H9 (cell line): Measurements from ENCODE around the gene GPR151. TPM values are rescaled to one million over a fixed set of nuclear protein-coding genes. Genes with fewer than 3 reads are reported as not detected.

Experiments
- DNase-seq: peaks from one replicate; pipeline ENCODE4 v3.0.0-alpha.2; 2017
- H2AFZ ChIP-seq: one replicate; pipeline ENCODE4 v1.6.1; 2013; ENCODE audit warnings: mild to moderate bottlenecking, low read length, control low read depth, moderate library complexity
- H2AK5ac ChIP-seq: 2 replicates; pipeline ENCODE4 v1.6.1; 2013; ENCODE audit warnings: low read length, control low read depth, mixed read lengths; ENCODE audit not compliant: insufficient read length
- H2BK120ac ChIP-seq: one replicate; pipeline ENCODE4 v1.6.1; 2013; ENCODE audit warnings: low read depth, mild to moderate bottlenecking, low read length, control low read depth, inconsistent platforms; ENCODE audit not compliant: poor library complexity, severe bottlenecking
- H2BK12ac ChIP-seq: 2 replicates; pipeline ENCODE4 v1.6.1; 2013; ENCODE audit warnings: low read length, control low read depth, mixed read lengths, low read depth; ENCODE audit not compliant: insufficient read length
- H2BK15ac ChIP-seq: 2 replicates; pipeline ENCODE4 v1.6.1; 2013; ENCODE audit warnings: low read depth, low read length, control low read depth
- H2BK20ac ChIP-seq: one replicate; pipeline ENCODE4 v1.6.1; 2013; ENCODE audit warnings: low read depth, mild to moderate bottlenecking, low read length, control low read depth, inconsistent platforms; ENCODE audit not compliant: poor library complexity, severe bottlenecking
- H2BK5ac ChIP-seq: 2 replicates; pipeline ENCODE4 v1.6.1; 2013; ENCODE audit warnings: low read length, control low read depth, mixed read lengths; ENCODE audit not compliant: insufficient read length
- H3K14ac ChIP-seq: 2 replicates; pipeline ENCODE4 v1.6.1; 2013; ENCODE audit warnings: low read length, control low read depth; ENCODE audit not compliant: insufficient read depth
- H3K18ac ChIP-seq: 2 replicates; pipeline ENCODE4 v1.6.1; 2013; ENCODE audit warnings: low read depth, mild to moderate bottlenecking, mixed read lengths, low read length, control low read depth; ENCODE audit not compliant: insufficient read length
- H3K23ac ChIP-seq: 2 replicates; pipeline ENCODE4 v1.6.1; 2013; ENCODE audit warnings: low read length, control low read depth, mixed read lengths, low read depth; ENCODE audit not compliant: insufficient read length
- H3K23me2 ChIP-seq: 2 replicates; pipeline ENCODE4 v1.6.1; 2013; ENCODE audit warnings: low read depth, mild to moderate bottlenecking, mixed read lengths, low read length, control low read depth; ENCODE audit not compliant: insufficient read length, poor library complexity, severe bottlenecking
- H3K27ac ChIP-seq: 2 replicates; pipeline ENCODE4 v1.5.1; 2013; ENCODE audit warnings: low read length, control low read depth, mixed read lengths, low read depth; ENCODE audit not compliant: insufficient read length
- H3K27me3 ChIP-seq: 2 replicates; pipeline ENCODE4 v1.6.1; 2013; ENCODE audit warnings: low read length, control low read depth, inconsistent platforms; ENCODE audit not compliant: insufficient read depth
- H3K4ac ChIP-seq: 2 replicates; pipeline ENCODE4 v1.6.1; 2013; ENCODE audit warnings: low read depth, mild to moderate bottlenecking, control low read depth, inconsistent platforms, low read length, moderate library complexity
- H3K4me1 ChIP-seq: 2 replicates; pipeline ENCODE4 v1.6.1; 2013; ENCODE audit warnings: low read length, control low read depth, inconsistent platforms; ENCODE audit not compliant: insufficient read depth
- H3K4me2 ChIP-seq: 2 replicates; pipeline ENCODE4 v1.6.1; 2013; ENCODE audit warnings: low read length, control low read depth, mixed read lengths; ENCODE audit not compliant: insufficient read length, insufficient read depth
- H3K56ac ChIP-seq: 2 replicates; pipeline ENCODE4 v1.6.1; 2013; ENCODE audit warnings: low read depth, mild to moderate bottlenecking, mixed read lengths, low read length, control low read depth; ENCODE audit not compliant: insufficient read length
- H3K79me1 ChIP-seq: 2 replicates; pipeline ENCODE4 v1.6.1; 2013; ENCODE audit warnings: low read depth, mild to moderate bottlenecking, moderate library complexity, low read length, control low read depth, inconsistent platforms; ENCODE audit not compliant: insufficient read depth, poor library complexity, severe bottlenecking
- H3K79me2 ChIP-seq: 2 replicates; pipeline ENCODE4 v1.6.1; 2013; ENCODE audit warnings: low read length, control low read depth, inconsistent platforms; ENCODE audit not compliant: insufficient read depth
- H3K9ac ChIP-seq: 2 replicates; pipeline ENCODE4 v1.6.1; 2013; ENCODE audit warnings: low read length, control low read depth, mixed read lengths; ENCODE audit not compliant: insufficient read length; ENCODE audit errors: extremely low read depth
- H3K9me3 ChIP-seq: one replicate; pipeline ENCODE4 v1.6.1; 2013; ENCODE audit warnings: low read depth, low read length, inconsistent platforms; ENCODE audit not compliant: control insufficient read depth
- H3T11ph ChIP-seq: one replicate; pipeline ENCODE4 v1.6.1; 2013; ENCODE audit warnings: mild to moderate bottlenecking, low read length, control low read depth, inconsistent platforms
- H4K20me1 ChIP-seq: one replicate; pipeline ENCODE4 v1.6.1; 2013; ENCODE audit not compliant: control insufficient read depth, insufficient read length, insufficient read depth
- H4K5ac ChIP-seq: 2 replicates; pipeline ENCODE4 v1.6.1; 2013; ENCODE audit warnings: low read depth, mild to moderate bottlenecking, mixed read lengths, low read length, control low read depth; ENCODE audit not compliant: insufficient read length
- H4K8ac ChIP-seq: replicated peaks from 2 replicates; pipeline ENCODE4 v1.6.1; 2013; ENCODE audit warnings: low read length, control low read depth, mixed read lengths, low read depth; ENCODE audit not compliant: insufficient read length
- H4K91ac ChIP-seq: 2 replicates; pipeline ENCODE4 v1.6.1; 2013; ENCODE audit warnings: low read depth, mild to moderate bottlenecking, moderate library complexity, mixed read lengths, low read length, control low read depth; ENCODE audit not compliant: insufficient read length
- H3K27ac Mint-ChIP-seq, 3 experiments: 2 replicates in 2 of 3; 3 replicates in 1 of 3; pipeline ENCODE4 v1.8.0; 2020 to 2021; ENCODE audit warnings: mixed read lengths in 3 of 3, mild to moderate bottlenecking in 1 of 3, moderate library complexity in 1 of 3
- H3K27me3 Mint-ChIP-seq: 2 replicates; pipeline ENCODE4 v1.8.0; 2021; ENCODE audit warnings: low read depth, mild to moderate bottlenecking, moderate library complexity, mixed read lengths
- H3K36me3 Mint-ChIP-seq, 3 experiments: 2 replicates in 2 of 3; 3 replicates in 1 of 3; pipeline ENCODE4 v1.8.0; 2020 to 2021; ENCODE audit warnings: low read depth in 3 of 3, mixed read lengths in 3 of 3; ENCODE audit not compliant: insufficient read depth in 1 of 3
- H3K4me1 Mint-ChIP-seq, 2 experiments: 2 replicates each; pipeline ENCODE4 v1.8.0; 2020; ENCODE audit warnings: mixed read lengths in 2 of 2
- H3K4me3 Mint-ChIP-seq, 2 experiments: 2 replicates in 1 of 2; 3 replicates in 1 of 2; pipeline ENCODE4 v1.8.0; 2020 to 2021; ENCODE audit warnings: mild to moderate bottlenecking in 2 of 2, mixed read lengths in 2 of 2, moderate library complexity in 1 of 2
- H3K9me3 Mint-ChIP-seq, 2 experiments: 2 replicates in 1 of 2; 3 replicates in 1 of 2; pipeline ENCODE4 v1.8.0; 2020; ENCODE audit warnings: mild to moderate bottlenecking in 2 of 2, mixed read lengths in 2 of 2, moderate library complexity in 1 of 2
- WGBS: extraction: QIAGEN DNeasy Blood & Tissue Kit; methylation state at CpG from one replicate; pipeline ENCODE4 v1.1.7; 2013; ENCODE audit warnings: missing lambda C conversion rate, low lambda C conversion rate, mixed read lengths; ENCODE audit not compliant: insufficient read length; ENCODE audit errors: extremely low coverage; 5-methylcytosine and 5-hydroxymethylcytosine counted together
- total RNA-seq: library from RNA; stranded (reverse); gene quantifications from 2 replicates; pipeline ENCODE4 v1.2.1, GENCODE V29; 2021
- TF ChIP-seq, protein P1 (sequence below): fragments of 200-600 bp; sonication (generic); conservative IDR thresholded peaks from 3 replicates; pipeline ENCODE4 v1.8.0; 2021; ENCODE audit warnings: antibody characterized with exemption, mild to moderate bottlenecking

GPR151 gene
- total RNA-seq, 1 experiment from 2014 or later = not detected

DNA sequence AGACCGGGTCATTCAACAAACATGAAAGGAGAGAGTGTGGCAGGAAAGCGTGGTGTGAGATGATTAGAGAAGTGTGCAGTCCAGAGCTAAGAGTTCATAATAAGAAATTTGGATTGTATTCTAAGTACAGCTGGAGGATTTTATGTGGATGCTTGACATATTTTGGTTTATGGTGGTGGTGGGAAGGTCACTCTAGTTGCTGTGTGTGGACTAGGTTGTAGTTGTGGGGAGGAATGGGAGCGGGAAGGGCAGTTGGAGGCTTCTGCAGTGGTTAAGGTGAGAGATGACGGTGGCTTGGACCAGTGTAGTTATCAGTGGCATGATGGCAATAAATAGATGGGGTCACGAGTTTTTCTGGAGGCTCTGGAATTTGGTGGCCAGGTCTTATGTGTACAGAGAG, 45.7 kb upstream of the GPR151 start:
- Histone ChIP-seq H2BK5ac (no peak overlapping the region), H2BK12ac (no peak overlapping the region), H4K5ac (no peak overlapping the region), H2BK20ac (no peak overlapping the region), H3K4me2 (no peak overlapping the region), H3K27ac (no peak overlapping the region), H3K23me2 (no peaks in the 10 kb centered on the region), H2AFZ (no peak overlapping the region), H4K8ac (no peak overlapping the region), H2BK120ac (no peak overlapping the region), H2BK15ac (no peak overlapping the region), H3K9ac (no peak overlapping the region), H3K23ac (no peak overlapping the region), H4K91ac (no peak overlapping the region), H3K79me2 (no peaks in the 10 kb centered on the region), H3K14ac (no peak overlapping the region), H3K56ac (no peak overlapping the region), H3T11ph (no peak overlapping the region), H3K18ac (no peak overlapping the region), H4K20me1 (no peaks in the 10 kb centered on the region), H2AK5ac (no peak overlapping the region), H3K79me1 (no peaks in the 10 kb centered on the region), H3K4ac (no peak overlapping the region), H3K9me3 (no peaks in the 10 kb centered on the region), H3K4me1 (peaks cover 15% of the 10 kb centered on the region; the same call in 1 of the 2 replicates), H3K27me3 (no peaks in the 10 kb centered on the region)
- Mint-ChIP-seq H3K4me1 (peaks cover 9 to 22% of the 10 kb centered on the region in 2 experiments), H3K27ac (no peak overlapping the region), H3K4me3 (no peak overlapping the region), H3K9me3 (peaks cover 11% of the 10 kb centered on the region in 2 experiments), H3K27me3 (no peaks in the 10 kb centered on the region), H3K36me3 (peaks cover 0 to 9% (median 5%) of the 10 kb centered on the region in 3 experiments; a peak in 5 of 7 replicates)
- no peak for DNase-seq
- TF ChIP-seq, protein P1, sequence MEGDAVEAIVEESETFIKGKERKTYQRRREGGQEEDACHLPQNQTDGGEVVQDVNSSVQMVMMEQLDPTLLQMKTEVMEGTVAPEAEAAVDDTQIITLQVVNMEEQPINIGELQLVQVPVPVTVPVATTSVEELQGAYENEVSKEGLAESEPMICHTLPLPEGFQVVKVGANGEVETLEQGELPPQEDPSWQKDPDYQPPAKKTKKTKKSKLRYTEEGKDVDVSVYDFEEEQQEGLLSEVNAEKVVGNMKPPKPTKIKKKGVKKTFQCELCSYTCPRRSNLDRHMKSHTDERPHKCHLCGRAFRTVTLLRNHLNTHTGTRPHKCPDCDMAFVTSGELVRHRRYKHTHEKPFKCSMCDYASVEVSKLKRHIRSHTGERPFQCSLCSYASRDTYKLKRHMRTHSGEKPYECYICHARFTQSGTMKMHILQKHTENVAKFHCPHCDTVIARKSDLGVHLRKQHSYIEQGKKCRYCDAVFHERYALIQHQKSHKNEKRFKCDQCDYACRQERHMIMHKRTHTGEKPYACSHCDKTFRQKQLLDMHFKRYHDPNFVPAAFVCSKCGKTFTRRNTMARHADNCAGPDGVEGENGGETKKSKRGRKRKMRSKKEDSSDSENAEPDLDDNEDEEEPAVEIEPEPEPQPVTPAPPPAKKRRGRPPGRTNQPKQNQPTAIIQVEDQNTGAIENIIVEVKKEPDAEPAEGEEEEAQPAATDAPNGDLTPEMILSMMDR = no peak
- WGBS = no CpG with 5 or more reads among the region's 5 CpGs
